Measurements from ENCODE around the gene RPS21.

Gene RPS21

DNA sequence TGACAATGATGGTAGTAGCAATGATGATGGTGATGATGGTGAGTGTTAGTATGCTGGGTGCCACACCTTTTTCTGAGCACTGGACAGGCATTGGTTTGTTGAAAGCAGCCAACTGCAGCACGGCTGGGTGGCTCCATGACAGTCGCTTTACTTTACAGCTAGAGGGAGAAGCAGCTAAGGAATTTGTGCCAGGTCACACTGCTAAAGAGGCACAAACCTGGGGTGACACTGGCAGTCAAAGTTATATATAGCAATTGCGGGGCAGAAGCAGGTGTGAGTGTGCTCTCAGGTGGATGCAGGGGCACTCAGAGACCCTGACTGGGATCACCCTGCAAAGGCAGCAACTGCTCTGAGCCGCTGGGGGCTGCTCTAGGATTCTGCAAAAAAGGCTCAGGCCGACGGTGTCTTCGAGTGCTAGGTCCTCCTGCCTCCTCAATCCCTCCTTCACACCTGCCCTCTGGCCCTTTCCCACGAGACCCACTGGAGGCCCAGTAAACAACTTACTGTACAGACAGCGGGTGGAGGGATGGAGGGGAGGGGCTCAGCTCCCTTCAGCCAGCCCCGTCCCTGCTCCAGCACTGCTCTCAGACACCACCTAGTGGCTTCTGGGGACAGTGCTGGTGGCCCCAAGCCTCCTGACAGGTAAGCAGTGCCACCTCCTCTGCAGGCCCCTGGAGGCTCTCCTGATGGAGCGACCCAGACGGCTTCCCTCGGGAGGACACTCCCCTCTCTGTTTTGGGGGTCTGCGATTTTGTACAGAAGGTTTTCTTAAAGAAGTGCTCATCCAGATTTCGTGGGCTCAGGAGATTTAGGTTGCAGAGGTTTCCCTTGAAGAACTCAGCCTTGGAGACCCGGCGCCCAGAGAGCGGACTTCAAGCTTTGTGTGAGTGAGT, 4.4 kb upstream of the RPS21 start:
- H3K36me3 ChIP-seq (ENCODE audit: insufficient read depth, low read length) = peaks cover 8% of the 10 kb centered on the region
- no peak overlapping the region for H3K4me3 ChIP-seq (ENCODE audit: low read length)
- H2AFZ ChIP-seq (ENCODE audit: low read depth, low read length) = no peak overlapping the region
- H3K9me3 ChIP-seq (ENCODE audit: low read length) = no peaks in the 10 kb centered on the region
- no peaks in the 10 kb centered on the region for H3K27me3 ChIP-seq (ENCODE audit: insufficient read depth, low read length)
- H3K4me1 ChIP-seq (ENCODE audit: insufficient read depth, low read length) = peaks cover 9% of the 10 kb centered on the region

DNA sequence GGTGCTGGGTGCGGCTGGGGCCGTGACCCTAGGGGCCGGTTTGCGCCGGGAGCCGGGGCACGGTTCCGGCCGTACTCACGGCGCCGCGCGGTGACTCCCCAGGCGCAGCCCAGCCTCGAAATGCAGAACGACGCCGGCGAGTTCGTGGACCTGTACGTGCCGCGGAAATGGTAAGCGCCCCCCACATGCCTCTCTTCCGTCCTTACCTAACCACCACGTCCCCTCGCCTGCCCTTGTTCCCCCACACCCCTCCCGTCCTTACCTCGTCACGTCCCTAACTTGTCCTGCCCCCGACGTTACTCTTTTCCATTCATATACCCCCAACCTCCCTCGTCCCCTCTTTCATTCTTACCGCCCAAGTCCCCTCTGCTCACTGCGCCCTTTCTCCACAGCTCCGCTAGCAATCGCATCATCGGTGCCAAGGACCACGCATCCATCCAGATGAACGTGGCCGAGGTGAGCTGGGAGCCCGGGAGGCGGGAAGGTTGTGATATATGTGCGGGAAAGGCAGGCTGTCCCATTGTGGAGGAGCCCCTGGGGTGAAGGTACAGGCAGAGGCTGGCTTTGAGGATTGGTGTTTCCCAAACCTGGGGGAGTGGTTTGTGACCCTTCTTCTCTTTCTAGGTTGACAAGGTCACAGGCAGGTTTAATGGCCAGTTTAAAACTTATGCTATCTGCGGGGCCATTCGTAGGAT, 463 bp downstream of the RPS21 start:
- Histone ChIP-seq H3K4me1 (ENCODE audit: insufficient read depth, low read length) (peaks cover 18% of the 10 kb centered on the region), H3K4me3 (ENCODE audit: low read length) (peak overlapping the region; percentile 91), H3K27me3 (ENCODE audit: insufficient read depth, low read length) (no peaks in the 10 kb centered on the region), H3K36me3 (ENCODE audit: insufficient read depth, low read length) (peaks cover 36% of the 10 kb centered on the region), H3K9me3 (ENCODE audit: low read length) (no peaks in the 10 kb centered on the region), H2AFZ (ENCODE audit: low read depth, low read length) (no peak overlapping the region)

GRCh38 chr20:62387933-62388635, 1.2 kb downstream of the RPS21 start:
- peak overlapping the region; percentile 91 for H3K4me3 ChIP-seq (ENCODE audit: low read length)
- H2AFZ ChIP-seq (ENCODE audit: low read depth, low read length) = no peak overlapping the region
- H3K36me3 ChIP-seq (ENCODE audit: insufficient read depth, low read length) = peaks cover 42% of the 10 kb centered on the region
- H3K4me1 ChIP-seq (ENCODE audit: insufficient read depth, low read length) = peaks cover 16% of the 10 kb centered on the region
- no peaks in the 10 kb centered on the region for H3K9me3 ChIP-seq (ENCODE audit: low read length)
- no peaks in the 10 kb centered on the region for H3K27me3 ChIP-seq (ENCODE audit: insufficient read depth, low read length)

GRCh38 chr20:62388839-62389600, 2.1 kb downstream of the RPS21 start:
- Histone ChIP-seq H3K36me3 (ENCODE audit: insufficient read depth, low read length) (peaks cover 51% of the 10 kb centered on the region), H3K4me3 (ENCODE audit: low read length) (no peak overlapping the region), H3K27me3 (ENCODE audit: insufficient read depth, low read length) (no peaks in the 10 kb centered on the region), H2AFZ (ENCODE audit: low read depth, low read length) (no peak overlapping the region), H3K4me1 (ENCODE audit: insufficient read depth, low read length) (peaks cover 16% of the 10 kb centered on the region), H3K9me3 (ENCODE audit: low read length) (no peaks in the 10 kb centered on the region)

DNA sequence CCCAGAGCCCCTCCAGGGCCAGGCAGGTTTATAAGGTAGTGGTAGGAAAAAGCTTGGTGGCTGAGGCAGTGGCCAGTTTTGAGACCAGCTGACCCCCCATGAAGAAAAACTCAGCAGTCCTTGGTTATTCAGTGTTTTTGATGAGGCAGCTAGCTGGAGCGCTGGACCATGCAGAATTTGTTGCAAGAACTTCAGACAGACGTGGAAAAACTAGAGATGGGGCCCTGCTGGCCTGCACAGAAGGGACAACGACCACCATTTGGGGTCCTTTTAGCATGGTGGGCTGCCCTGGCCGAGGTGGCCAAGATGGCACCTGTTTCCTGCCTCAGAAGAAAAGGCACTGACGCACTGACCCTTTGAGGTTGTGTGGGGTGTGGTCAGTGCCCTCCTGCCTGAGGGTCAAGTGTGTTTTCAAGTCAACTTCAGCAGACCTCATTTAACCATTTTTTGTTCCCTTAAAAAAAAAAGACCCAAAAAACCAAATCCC, 2.7 kb downstream of the RPS21 start:
- Histone ChIP-seq H3K36me3 (ENCODE audit: insufficient read depth, low read length) (peaks cover 55% of the 10 kb centered on the region), H2AFZ (ENCODE audit: low read depth, low read length) (no peak overlapping the region), H3K4me1 (ENCODE audit: insufficient read depth, low read length) (peaks cover 16% of the 10 kb centered on the region), H3K4me3 (ENCODE audit: low read length) (no peak overlapping the region), H3K9me3 (ENCODE audit: low read length) (no peaks in the 10 kb centered on the region), H3K27me3 (ENCODE audit: insufficient read depth, low read length) (no peaks in the 10 kb centered on the region)

- H3K4me3 ChIP-seq (ENCODE audit: low read length) = no peak overlapping the region
- peaks cover 11% of the 10 kb centered on the region for H3K4me1 ChIP-seq (ENCODE audit: insufficient read depth, low read length)
- H3K9me3 ChIP-seq (ENCODE audit: low read length) = no peaks in the 10 kb centered on the region
- no peaks in the 10 kb centered on the region for H3K27me3 ChIP-seq (ENCODE audit: insufficient read depth, low read length)
- peaks cover 56% of the 10 kb centered on the region for H3K36me3 ChIP-seq (ENCODE audit: insufficient read depth, low read length)
- H2AFZ ChIP-seq (ENCODE audit: low read depth, low read length) = no peak overlapping the region
These were observed 3.6 kb downstream of the RPS21 start for GRCh38 chr20:62390317-62391164.

- Histone ChIP-seq H3K4me1 (ENCODE audit: insufficient read depth, low read length) (peaks cover 10% of the 10 kb centered on the region), H3K9me3 (ENCODE audit: low read length) (no peaks in the 10 kb centered on the region), H3K36me3 (ENCODE audit: insufficient read depth, low read length) (peaks cover 59% of the 10 kb centered on the region)
These were observed 4.5 kb downstream of the RPS21 start for GRCh38 chr20:62391165-62392076.

DNA sequence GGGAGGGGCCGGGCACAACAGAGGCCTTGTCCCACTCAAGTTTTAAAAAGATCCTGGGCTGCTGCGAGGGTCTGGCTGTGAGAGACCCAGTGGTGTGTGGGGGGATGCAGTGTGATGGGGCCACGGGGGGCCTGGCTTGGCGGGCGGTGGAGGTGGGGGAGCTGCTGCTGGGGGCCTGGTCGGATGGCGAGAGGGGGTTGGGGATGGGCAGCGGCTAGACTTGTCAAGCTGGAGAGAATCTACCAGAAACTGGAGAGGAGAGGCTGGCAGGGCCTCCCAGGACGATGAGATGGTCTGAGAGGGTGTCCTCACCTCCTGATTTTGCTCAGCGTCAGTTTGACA, 5.1 kb downstream of the RPS21 start:
- H3K4me3 ChIP-seq (ENCODE audit: low read length) = no peak overlapping the region
- peaks cover 10% of the 10 kb centered on the region for H3K4me1 ChIP-seq (ENCODE audit: insufficient read depth, low read length)
- no peaks in the 10 kb centered on the region for H3K9me3 ChIP-seq (ENCODE audit: low read length)
- H3K36me3 ChIP-seq (ENCODE audit: insufficient read depth, low read length) = peaks cover 59% of the 10 kb centered on the region
- H2AFZ ChIP-seq (ENCODE audit: low read depth, low read length) = no peak overlapping the region
- no peaks in the 10 kb centered on the region for H3K27me3 ChIP-seq (ENCODE audit: insufficient read depth, low read length)

More at GRCh38 chr20:62391165-62392076, 4.5 kb downstream of the RPS21 start:
- Histone ChIP-seq H3K4me3 (ENCODE audit: low read length) (no peak overlapping the region), H3K27me3 (ENCODE audit: insufficient read depth, low read length) (no peaks in the 10 kb centered on the region), H2AFZ (ENCODE audit: low read depth, low read length) (no peak overlapping the region)

- Histone ChIP-seq H3K4me3 (ENCODE audit: low read length) (no peak overlapping the region), H3K9me3 (ENCODE audit: low read length) (no peaks in the 10 kb centered on the region), H3K36me3 (ENCODE audit: insufficient read depth, low read length) (peaks cover 57% of the 10 kb centered on the region), H3K4me1 (ENCODE audit: insufficient read depth, low read length) (peaks cover 6% of the 10 kb centered on the region), H3K27me3 (ENCODE audit: insufficient read depth, low read length) (no peaks in the 10 kb centered on the region), H2AFZ (ENCODE audit: low read depth, low read length) (no peak overlapping the region)
These were observed 5.9 kb downstream of the RPS21 start for GRCh38 chr20:62392621-62393334.

GRCh38 chr20:62393335-62393665, 6.4 kb downstream of the RPS21 start:
- H3K36me3 ChIP-seq (ENCODE audit: insufficient read depth, low read length) = peaks cover 52% of the 10 kb centered on the region
- no peak overlapping the region for H3K4me3 ChIP-seq (ENCODE audit: low read length)
- no peak overlapping the region for H2AFZ ChIP-seq (ENCODE audit: low read depth, low read length)

DNA sequence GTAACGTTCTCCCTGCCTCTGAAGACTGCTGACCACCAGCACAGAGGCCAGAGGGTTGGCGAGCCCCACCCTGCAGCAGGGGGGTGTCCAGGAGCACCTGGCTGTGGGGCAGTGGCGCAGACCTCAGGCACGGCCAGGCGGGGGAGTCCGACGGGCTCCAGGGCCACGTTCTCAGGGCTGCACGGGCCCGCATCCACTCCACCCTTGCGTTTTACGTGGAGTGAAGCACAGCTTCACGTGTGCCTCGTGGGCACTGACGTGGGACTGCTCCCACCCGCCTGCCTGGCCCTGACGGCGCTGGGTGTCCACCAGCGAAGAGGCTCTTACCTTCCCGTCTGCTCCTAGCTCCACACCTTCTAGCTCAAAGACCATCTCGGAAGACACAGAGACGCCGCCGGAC, 6.9 kb downstream of the RPS21 start:
- Histone ChIP-seq H3K36me3 (ENCODE audit: insufficient read depth, low read length) (peaks cover 47% of the 10 kb centered on the region), H3K9me3 (ENCODE audit: low read length) (no peaks in the 10 kb centered on the region), H3K4me1 (ENCODE audit: insufficient read depth, low read length) (no peaks in the 10 kb centered on the region), H2AFZ (ENCODE audit: low read depth, low read length) (no peak overlapping the region), H3K4me3 (ENCODE audit: low read length) (no peak overlapping the region), H3K27me3 (ENCODE audit: insufficient read depth, low read length) (no peaks in the 10 kb centered on the region)

More at GRCh38 chr20:62393335-62393665, 6.4 kb downstream of the RPS21 start:
- H3K4me1 ChIP-seq (ENCODE audit: insufficient read depth, low read length) = peaks cover under 1% of the 10 kb centered on the region
- H3K9me3 ChIP-seq (ENCODE audit: low read length) = no peaks in the 10 kb centered on the region
- no peaks in the 10 kb centered on the region for H3K27me3 ChIP-seq (ENCODE audit: insufficient read depth, low read length)

All from neuron (in vitro differentiated cells).